ENCODE results near the gene SHCBP1. TPM values are rescaled to one million over a fixed set of nuclear protein-coding genes. Genes with fewer than 3 reads are reported as not detected.

The SHCBP1 gene
- total and polyA plus RNA-seq, 10 of the 15 experiments (the other 5 are each of a cell fraction or from before 2014, with no cell fraction given): 9.5 to 73.3 (median 30.2) TPM

- H4K20me1 ChIP-seq (ENCODE audit: control insufficient read depth, insufficient read depth): no peaks in the 10 kb centered on the region
- POLR2A ChIA-PET: no interaction called here
- peak overlapping the region; percentile 34 for H2AFZ ChIP-seq (ENCODE audit: control insufficient read depth, low read depth, low read length)
- H3K4me1 ChIP-seq (ENCODE audit: control insufficient read depth, insufficient read depth, low read length): peaks cover 7% of the 10 kb centered on the region; the same call in 1 of the 2 replicates
- CTCF ChIA-PET: interaction anchor here (0.6 to 1.1 kb wide), 2 partner anchors 38 to 41 kb away, joined by 3 read pairs; no protein-coding TSS in a partner anchor
- 0 out of 2 replicates have a peak overlapping the region, but pooled peaks have one; percentile 3 for H3K27ac ChIP-seq (ENCODE audit: control insufficient read depth, insufficient read depth)
- ATAC-seq (peak; percentile 55), FAIRE-seq (no peak), DNase-seq (ENCODE audit: low read depth, low spot score) (no peak)
- H3K36me3 ChIP-seq (ENCODE audit: control insufficient read depth in 2 of 2, insufficient read depth in 2 of 2, low read length in 1 of 2): no peaks in the 10 kb centered on the region
- no peaks in the 10 kb centered on the region for H3K27me3 ChIP-seq (replicated peaks in 1 of 2; ENCODE audit: control insufficient read depth in 2 of 2, insufficient read depth in 2 of 2, low read length in 1 of 2)
- no TSS peak for BruUV-seq (replicated peaks)
- in situ Hi-C loops (cut with MboI): no loop called here
- intact Hi-C loops (cut with micrococcal nuclease; ENCODE audit: unreplicated experiment): no loop called here
- H3K79me2 ChIP-seq (ENCODE audit: control insufficient read depth, insufficient read depth, low read length): no peaks in the 10 kb centered on the region
- H3K9me3 ChIP-seq (replicated peaks; ENCODE audit: control insufficient read depth, insufficient read depth, low read length): no peaks in the 10 kb centered on the region
- H3K4me2 ChIP-seq (ENCODE audit: control insufficient read depth, insufficient read depth): peak overlapping the region; percentile 51
- peak overlapping the region; percentile 54; the same call in 1 of the 2 replicates for H3K4me3 ChIP-seq
- SMC1A ChIA-PET (ENCODE audit: uncharacterized antibody, unreplicated experiment): interaction anchor here (1.2 kb wide), 1 partner anchor 189 kb away, joined by 3 read pairs; no protein-coding TSS in a partner anchor
- peak overlapping the region; percentile 25; the same call in 1 of the 2 replicates for H3K9ac ChIP-seq (ENCODE audit: control insufficient read depth, insufficient read depth, low read length)
- RAD21 ChIA-PET (ENCODE audit: unreplicated experiment): interaction anchor here (1.1 kb wide), 1 partner anchor 25 kb away, joined by 3 read pairs; no protein-coding TSS in a partner anchor
- 71% methylated on average over 32 of the region's 32 CpGs for WGBS (ENCODE audit: insufficient coverage, insufficient replicate concordance, low lambda C conversion rate, missing lambda C conversion rate)
- no peak for TF ChIP-seq USF2 (IDR thresholded peaks at IDR 0.05; ENCODE audit: borderline replicate concordance, low read depth, low read length)
- TF ChIP-seq HDGF (IDR thresholded peaks at IDR 0.05): no peak
- peak; percentile 16; the same call in 1 of the 2 replicates for TF ChIP-seq TAF1 (IDR thresholded peaks at IDR 0.05; ENCODE audit: borderline replicate concordance, low read depth, low read length)
- no peak for TF ChIP-seq KAT2A (conservative IDR thresholded peaks at IDR 0.05; ENCODE audit: control insufficient read depth, low read depth, low read length)
- peak; percentile 74 for TF ChIP-seq POLR2A (IDR thresholded peaks at IDR 0.05; ENCODE audit: low read depth, low read length)
- TF ChIP-seq SKIL (IDR thresholded peaks at IDR 0.05; ENCODE audit: low read depth, poor library complexity, severe bottlenecking): no peak
These were observed 11.9 kb upstream of the SHCBP1 start for GRCh38 chr16:46632778-46633733.
